HG03521 (cell line): ENCODE measurements around the gene GAREM1.

Experiments used
- ATAC-seq: cut with Tn5 transposase; IDR thresholded peaks from one replicate; pipeline ENCODE4 v1.9.1; 2021; ENCODE audit warnings: mild to moderate bottlenecking, moderate library complexity; ENCODE audit not compliant: unreplicated experiment

Gene GAREM1

GRCh38 chr18:32213693-32214092 is 257.0 kb downstream of the GAREM1 start:
- ATAC-seq, result no peak
